ENCODE measurements around the gene HEATR5B. TPM values are rescaled to one million over a fixed set of nuclear protein-coding genes. Genes with fewer than 3 reads are reported as not detected.

The HEATR5B gene
- total and polyA plus RNA-seq, 2 donors (not counting 1 experiment from before 2014, with no cell fraction given): 15.7 to 22.0 TPM

GRCh38 chr2:37039580-37039979, 44.6 kb downstream of the HEATR5B start:
- H3K9me3 ChIP-seq (ENCODE audit: control insufficient read depth, insufficient read depth, low read depth, low read length): no peaks in the 10 kb centered on the region
- H3K36me3 ChIP-seq (ENCODE audit: control insufficient read depth, insufficient read depth, low read length): no peaks in the 10 kb centered on the region
- no peak overlapping the region for H3K27ac ChIP-seq (ENCODE audit: insufficient read depth, low read length)
- H3K9ac ChIP-seq (ENCODE audit: insufficient read depth, low read length): no peak overlapping the region
- no peak for TF ChIP-seq EZH2 (IDR thresholded peaks at IDR 0.05; ENCODE audit: low read length, missing control alignments)
- TF ChIP-seq CTCF (conservative IDR thresholded peaks at IDR 0.05 in 1 of 2, IDR thresholded peaks at IDR 0.05 in 1 of 2; ENCODE audit: low read depth in 1 of 2, low read length in 2 of 2): no peak
- no peak overlapping the region for H3K4me2 ChIP-seq (ENCODE audit: extremely low read depth, insufficient read depth, low read length)
- H3K27me3 ChIP-seq (ENCODE audit: control insufficient read depth, insufficient read depth, low read length): no peaks in the 10 kb centered on the region
- H3K79me2 ChIP-seq (ENCODE audit: control insufficient read depth, insufficient read depth, low read length): no peaks in the 10 kb centered on the region
- H2AFZ ChIP-seq (ENCODE audit: low read length): no peak overlapping the region
- H4K20me1 ChIP-seq (ENCODE audit: control insufficient read depth, extremely low read depth, insufficient read depth, low read length): no peaks in the 10 kb centered on the region
- H3K4me1 ChIP-seq (ENCODE audit: control insufficient read depth, extremely low read depth, insufficient read depth, low read length): no peaks in the 10 kb centered on the region
- DNase-seq (ENCODE audit: low read depth in 2 of 2): no peak
- H3K4me3 ChIP-seq (replicated peaks in 1 of 4; ENCODE audit: control extremely low read depth in 1 of 4, insufficient read depth in 1 of 4, low read depth in 3 of 4, low read length in 4 of 4): no peak overlapping the region

GRCh38 chr2:37037771-37038170, 46.4 kb downstream of the HEATR5B start:
- H3K4me3 ChIP-seq (replicated peaks in 1 of 4; ENCODE audit: control extremely low read depth in 1 of 4, insufficient read depth in 1 of 4, low read depth in 3 of 4, low read length in 4 of 4): no peak overlapping the region
- H3K9ac ChIP-seq (ENCODE audit: insufficient read depth, low read length): no peak overlapping the region
- no peaks in the 10 kb centered on the region for H3K27me3 ChIP-seq (ENCODE audit: control insufficient read depth, insufficient read depth, low read length)
- H3K36me3 ChIP-seq (ENCODE audit: control insufficient read depth, insufficient read depth, low read length): no peaks in the 10 kb centered on the region
- no peak overlapping the region for H3K27ac ChIP-seq (ENCODE audit: insufficient read depth, low read length)
- DNase-seq (ENCODE audit: low read depth in 2 of 2): no peak
- H2AFZ ChIP-seq (ENCODE audit: low read length): no peak overlapping the region
- H3K4me1 ChIP-seq (ENCODE audit: control insufficient read depth, extremely low read depth, insufficient read depth, low read length): no peaks in the 10 kb centered on the region
- no peak overlapping the region for H3K4me2 ChIP-seq (ENCODE audit: extremely low read depth, insufficient read depth, low read length)
- no peaks in the 10 kb centered on the region for H3K79me2 ChIP-seq (ENCODE audit: control insufficient read depth, insufficient read depth, low read length)
- H4K20me1 ChIP-seq (ENCODE audit: control insufficient read depth, extremely low read depth, insufficient read depth, low read length): no peaks in the 10 kb centered on the region
- no peaks in the 10 kb centered on the region for H3K9me3 ChIP-seq (ENCODE audit: control insufficient read depth, insufficient read depth, low read depth, low read length)
- TF ChIP-seq CTCF (conservative IDR thresholded peaks at IDR 0.05 in 1 of 2, IDR thresholded peaks at IDR 0.05 in 1 of 2; ENCODE audit: low read depth in 1 of 2, low read length in 2 of 2): no peak
- no peak for TF ChIP-seq EZH2 (IDR thresholded peaks at IDR 0.05; ENCODE audit: low read length, missing control alignments)

GRCh38 chr2:37029758-37030157, 54.4 kb downstream of the HEATR5B start:
- no peaks in the 10 kb centered on the region for H3K9me3 ChIP-seq (ENCODE audit: control insufficient read depth, insufficient read depth, low read depth, low read length)
- H3K79me2 ChIP-seq (ENCODE audit: control insufficient read depth, insufficient read depth, low read length): no peaks in the 10 kb centered on the region
- H3K27ac ChIP-seq (ENCODE audit: insufficient read depth, low read length): no peak overlapping the region
- no peaks in the 10 kb centered on the region for H3K27me3 ChIP-seq (ENCODE audit: control insufficient read depth, insufficient read depth, low read length)
- no peaks in the 10 kb centered on the region for H4K20me1 ChIP-seq (ENCODE audit: control insufficient read depth, extremely low read depth, insufficient read depth, low read length)
- no peaks in the 10 kb centered on the region for H3K36me3 ChIP-seq (ENCODE audit: control insufficient read depth, insufficient read depth, low read length)
- no peak for DNase-seq (ENCODE audit: low read depth in 2 of 2)
- TF ChIP-seq EZH2 (IDR thresholded peaks at IDR 0.05; ENCODE audit: low read length, missing control alignments) (no peak), CTCF (conservative IDR thresholded peaks at IDR 0.05 in 1 of 2, IDR thresholded peaks at IDR 0.05 in 1 of 2; ENCODE audit: low read depth in 1 of 2, low read length in 2 of 2) (no peak)
- no peak overlapping the region for H3K4me3 ChIP-seq (replicated peaks in 1 of 4; ENCODE audit: control extremely low read depth in 1 of 4, insufficient read depth in 1 of 4, low read depth in 3 of 4, low read length in 4 of 4)
- H3K4me1 ChIP-seq (ENCODE audit: control insufficient read depth, extremely low read depth, insufficient read depth, low read length): no peaks in the 10 kb centered on the region
- H3K9ac ChIP-seq (ENCODE audit: insufficient read depth, low read length): no peak overlapping the region
- H2AFZ ChIP-seq (ENCODE audit: low read length): no peak overlapping the region
- H3K4me2 ChIP-seq (ENCODE audit: extremely low read depth, insufficient read depth, low read length): no peak overlapping the region
